LNCaP clone FGC (cell line): ENCODE results near the gene ZNF358.

Experiments used
- DNase-seq: peaks from one replicate; pipeline ENCODE4 v3.0.0-alpha.2; 2011; ENCODE audit warnings: low read depth
- H3K4me3 ChIP-seq: 2 replicates; pipeline ENCODE4 v1.5.1; 2011; ENCODE audit warnings: mild to moderate bottlenecking, low read depth, low read length, control low read depth
- CTCF ChIP-seq: IDR thresholded peaks from 2 replicates; pipeline ENCODE4 v1.5.1; 2012; ENCODE audit warnings: mild to moderate bottlenecking; ENCODE audit not compliant: control insufficient read depth, insufficient read depth; ENCODE audit errors: extremely low read depth

The ZNF358 gene

GRCh38 chr19:7478843-7479227 lies 37.1 kb upstream of the ZNF358 start:
- no peak for DNase-seq
- no peak for TF ChIP-seq CTCF
- no peak overlapping the region for H3K4me3 ChIP-seq

- DNase-seq = no peak
- TF ChIP-seq CTCF = no peak
- H3K4me3 ChIP-seq = no peak overlapping the region
Observed at GRCh38 chr19:7480222-7480969, 35.5 kb upstream of the ZNF358 start.

DNA sequence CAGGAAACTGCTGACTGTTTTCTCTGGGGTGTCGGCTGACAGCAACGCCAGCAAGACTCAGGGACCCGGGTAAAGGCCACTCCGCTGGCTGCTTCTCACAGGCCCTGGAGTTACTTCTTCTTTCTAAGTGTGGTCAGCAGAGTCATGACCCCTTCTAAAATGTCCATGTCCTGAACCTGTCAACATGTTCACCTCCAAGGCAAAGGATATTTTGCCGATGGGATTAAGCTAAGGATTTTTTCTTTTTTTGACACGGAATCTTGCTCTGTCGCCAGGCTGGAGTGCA lies 35.0 kb upstream of the ZNF358 start:
- H3K4me3 ChIP-seq = no peak overlapping the region

DNA sequence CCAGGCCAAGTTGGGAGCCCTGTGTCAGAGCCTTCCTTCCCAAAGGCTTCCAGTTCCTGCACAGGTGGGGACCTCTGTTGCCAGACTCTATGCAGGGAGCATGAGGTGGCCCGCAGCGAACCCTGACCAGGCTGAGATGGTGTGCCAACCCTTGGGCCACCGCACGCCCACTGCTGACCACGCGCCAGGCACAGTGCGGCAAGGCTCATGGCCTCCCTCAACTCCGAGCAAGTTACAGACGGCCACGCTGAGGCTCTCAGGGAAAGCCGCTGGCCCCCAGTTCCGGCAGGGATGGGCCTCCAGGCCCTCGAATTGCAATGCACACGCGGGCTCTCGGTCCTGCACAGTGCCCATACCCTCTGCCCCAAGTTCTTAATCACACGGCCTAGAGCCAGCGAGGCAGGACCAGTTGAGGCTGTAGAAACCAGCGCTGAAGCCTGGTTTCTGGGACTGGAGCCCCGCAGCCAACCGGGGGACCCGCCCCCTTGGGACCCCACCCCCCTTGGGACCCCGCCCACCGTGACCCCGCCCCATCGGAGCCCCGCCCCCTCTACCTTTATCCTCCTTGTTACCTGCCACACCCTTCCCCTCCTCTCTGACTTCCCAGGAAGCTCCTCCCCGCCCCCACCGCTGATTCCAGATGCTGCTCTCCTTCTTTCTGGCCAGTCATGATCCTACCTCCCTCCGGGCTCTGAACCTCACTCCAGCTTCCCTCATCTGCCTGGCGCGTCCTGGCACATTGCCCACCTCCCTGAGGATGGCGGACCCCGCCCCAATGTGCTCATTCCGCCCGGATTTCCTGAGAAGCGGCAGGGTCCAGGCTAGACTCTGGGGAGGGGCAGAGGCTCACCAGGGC lies 33.1 kb upstream of the ZNF358 start:
- H3K4me3 ChIP-seq = no peak overlapping the region
- TF ChIP-seq CTCF = no peak
- no peak for DNase-seq

More for the DNA sequence above, 35.0 kb upstream of the ZNF358 start:
- no peak for TF ChIP-seq CTCF
- DNase-seq = no peak

DNA sequence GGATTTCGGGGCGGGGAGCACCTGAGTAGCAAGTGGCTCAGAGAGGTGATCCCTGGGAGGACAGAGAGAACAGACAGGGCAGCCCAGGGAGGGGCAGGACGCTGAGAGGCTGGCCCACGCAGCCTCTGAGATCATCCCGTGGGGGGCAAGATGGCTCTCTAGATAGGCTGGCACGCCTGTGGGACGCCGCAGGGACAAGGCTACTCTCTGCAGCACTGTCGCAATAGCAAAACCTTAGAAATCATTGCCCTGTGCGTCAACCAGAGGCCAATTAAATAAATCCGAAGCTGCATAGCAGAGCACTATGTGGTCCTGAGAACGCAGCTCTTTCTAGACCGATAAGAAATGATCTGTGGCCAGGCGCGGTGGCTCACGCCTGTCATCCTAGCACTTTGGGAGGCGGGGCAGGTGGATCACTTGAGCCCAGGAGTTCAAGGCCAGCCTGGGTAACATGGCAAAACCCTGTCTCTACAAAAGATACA lies 32.1 kb upstream of the ZNF358 start:
- DNase-seq = no peak
- H3K4me3 ChIP-seq = no peak overlapping the region
- no peak for TF ChIP-seq CTCF

GRCh38 chr19:7486923-7487322 lies 29.0 kb upstream of the ZNF358 start:
- no peak for TF ChIP-seq CTCF
- no peak overlapping the region for H3K4me3 ChIP-seq
- DNase-seq = no peak
